Measurements from ENCODE around the gene GHDC.

- TF ChIP-seq POLR2A (IDR thresholded peaks at IDR 0.05; ENCODE audit: low read depth, low read length) (no peak), CTCF (IDR thresholded peaks at IDR 0.05; ENCODE audit: extremely low read depth in 1 of 2, insufficient read depth in 1 of 2, low read depth in 1 of 2, low read length in 2 of 2) (no peak), JUN (IDR thresholded peaks at IDR 0.05; ENCODE audit: borderline replicate concordance, insufficient read depth, insufficient read length, low read depth) (no peak), EZH2 (IDR thresholded peaks at IDR 0.05; ENCODE audit: borderline replicate concordance, low read depth, low read length, severe bottlenecking) (no peak), POLR2AphosphoS5 (IDR thresholded peaks at IDR 0.05; ENCODE audit: insufficient read depth, low read depth, low read length) (no peak), MYC (IDR thresholded peaks at IDR 0.05; ENCODE audit: low read depth, low read length) (no peak)
Observed at GRCh38 chr17:42198897-42199296, 4.6 kb upstream of the GHDC start.

All from endothelial cell of umbilical vein (primary cell).